Measurements from ENCODE around the gene ABCD2.
"Not testable (repeated sequence)": the region's sequence is repeated elsewhere in the genome, so short reads cannot be mapped to it uniquely, and the experiment has no call there.

GRCh38 chr12:39623160-39623559 is 3.6 kb upstream of the ABCD2 start:
- not testable (repeated sequence) for TF ChIP-seq ZBTB33, ATF3 (IDR thresholded peaks at IDR 0.05)

Data from liver (tissue), 2 donors.